Kidney (tissue), 14 donors: ENCODE results near the gene APBA1. TPM values are rescaled to one million over a fixed set of nuclear protein-coding genes. Genes with fewer than 3 reads are reported as not detected.

Source experiments
- DNase-seq, 5 donors: peaks; one replicate each; pipeline ENCODE4 v3.0.0-alpha.2; 2013 to 2020
- FAIRE-seq: peaks from 2 replicates; lab custom pipeline; 2012; peaks lifted over from hg19 to GRCh38; lab: Jason Lieb, UNC
- H3K27ac ChIP-seq, 2 donors: one replicate each; pipeline ENCODE4 v1.7.0; 2013; ENCODE audit warnings: low read depth in 2 of 2, low read length in 2 of 2, inconsistent platforms in 1 of 2
- H3K27me3 ChIP-seq: one replicate; pipeline ENCODE4 v1.7.1; 2013; ENCODE audit warnings: low read length, inconsistent platforms; ENCODE audit not compliant: control insufficient read depth, insufficient read depth
- H3K36me3 ChIP-seq, 3 donors: one replicate each; pipeline versions ENCODE4 v1.7.0 to v1.7.1; 2013; ENCODE audit warnings: low read length in 3 of 3, control low read depth in 1 of 3, inconsistent platforms in 1 of 3; ENCODE audit not compliant: insufficient read depth in 3 of 3, control insufficient read depth in 2 of 3
- H3K4me1 ChIP-seq, 3 donors: one replicate each; pipeline versions ENCODE4 v1.7.0 to v1.7.1; 2013; ENCODE audit warnings: low read length in 3 of 3, inconsistent platforms in 1 of 3, low read depth in 1 of 3; ENCODE audit not compliant: control insufficient read depth in 2 of 3, insufficient read depth in 2 of 3
- H3K4me3 ChIP-seq, 3 donors: one replicate each; pipeline versions ENCODE4 v1.7.0 to v1.8.1; 2013; ENCODE audit warnings: low read length in 3 of 3, control low read depth in 1 of 3, inconsistent platforms in 1 of 3
- H3K9ac ChIP-seq, 3 donors: one replicate each; pipeline versions ENCODE4 v1.7.0 to v1.7.1; 2013; ENCODE audit warnings: low read length in 3 of 3, control low read depth in 1 of 3, inconsistent platforms in 1 of 3
- H3K9me3 ChIP-seq, 3 donors: one replicate each; pipeline versions ENCODE4 v1.7.0 to v1.7.1; 2013; ENCODE audit warnings: low read length in 3 of 3, control low read depth in 1 of 3, inconsistent platforms in 1 of 3; ENCODE audit not compliant: control insufficient read depth in 2 of 3, insufficient read depth in 1 of 3
- CTCF ChIP-seq: IDR thresholded peaks from 3 replicates; pipeline ENCODE4 v1.5.1; 2012; ENCODE audit warnings: mild to moderate bottlenecking, moderate library complexity, borderline replicate concordance; ENCODE audit not compliant: insufficient read depth; ENCODE audit errors: extremely low read depth
- intact Hi-C: fragments of 100-400 bp; cut with DNase I; formaldehyde crosslinking; loops from one replicate; pipeline ENCODE4 v1.11.1; 2022
- polyA plus RNA-seq: library from polyadenylated mRNA; stranded (reverse); fragments of 350-450 nt; fragmentation: Illumina TruSeq; extraction: RNeasy Lipid Tissue Mini Kit (QIAGEN cat#74804); gene quantifications from one replicate; pipeline ENCODE4 v1.2.3, GENCODE V29; 2014; ENCODE audit warnings: low read depth, low replicate concordance; ENCODE audit not compliant: insufficient read depth
- total RNA-seq: library from RNA; stranded (reverse); fragmentation: NEBNext Ultra II Directional; extraction: Animal tissue kit (Norgen Biotek cat#: 25700); gene quantifications from one replicate; pipeline ENCODE4 v1.2.1, GENCODE V29; 2021
- donor health status: control.
- donor health status: control.
- donor health status: control.
- donor health status: control.
- donor health status: control.
- donor health status: DM: yes; HTN: yes; CAD: no.
- donor health status: Normal renal cell carcinoma (clear cell type).

The APBA1 gene
- total and polyA plus RNA-seq, 2 donors from 2014 or later = 1.3 to 5.1 TPM

GRCh38 chr9:69559126-69559525 lies 113.0 kb downstream of the APBA1 start:
- H3K36me3 ChIP-seq = no peaks in the 10 kb centered on the region
- intact Hi-C loops = no loop called here
- no peak for DNase-seq
- H3K9me3 ChIP-seq = no peaks in the 10 kb centered on the region
- H3K27me3 ChIP-seq = no peaks in the 10 kb centered on the region
- no peak overlapping the region for H3K9ac ChIP-seq
- no peak overlapping the region for H3K4me3 ChIP-seq
- no peak for FAIRE-seq
- no peak for TF ChIP-seq CTCF
- H3K4me1 ChIP-seq = no peaks in the 10 kb centered on the region
- H3K27ac ChIP-seq = no peak overlapping the region

DNA sequence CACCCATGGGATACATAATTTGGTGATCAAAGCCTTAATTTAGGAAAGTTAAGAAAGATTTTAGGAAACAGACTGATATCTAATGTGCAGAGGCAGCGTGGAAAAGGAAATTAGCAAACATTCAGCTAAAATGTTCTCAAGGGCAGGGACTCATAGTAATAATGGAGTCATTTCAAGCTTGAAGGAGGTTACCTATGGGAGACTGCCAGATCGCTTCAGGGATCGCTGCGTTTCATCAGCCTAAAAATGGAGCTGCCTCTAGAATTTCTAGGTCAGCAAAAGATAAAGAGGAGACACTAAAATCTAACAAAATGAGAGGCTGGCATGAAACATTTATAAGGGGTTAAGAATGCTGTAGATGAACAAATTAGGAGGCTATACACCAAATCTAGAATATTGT lies 115.5 kb downstream of the APBA1 start:
- Histone ChIP-seq H3K27ac (no peak overlapping the region), H3K4me1 (no peaks in the 10 kb centered on the region), H3K4me3 (no peak overlapping the region), H3K9me3 (no peaks in the 10 kb centered on the region), H3K36me3 (no peaks in the 10 kb centered on the region), H3K9ac (no peak overlapping the region), H3K27me3 (no peaks in the 10 kb centered on the region)
- no peak for TF ChIP-seq CTCF
- FAIRE-seq (no peak), DNase-seq (no peak)
- intact Hi-C loops = no loop called here

DNA sequence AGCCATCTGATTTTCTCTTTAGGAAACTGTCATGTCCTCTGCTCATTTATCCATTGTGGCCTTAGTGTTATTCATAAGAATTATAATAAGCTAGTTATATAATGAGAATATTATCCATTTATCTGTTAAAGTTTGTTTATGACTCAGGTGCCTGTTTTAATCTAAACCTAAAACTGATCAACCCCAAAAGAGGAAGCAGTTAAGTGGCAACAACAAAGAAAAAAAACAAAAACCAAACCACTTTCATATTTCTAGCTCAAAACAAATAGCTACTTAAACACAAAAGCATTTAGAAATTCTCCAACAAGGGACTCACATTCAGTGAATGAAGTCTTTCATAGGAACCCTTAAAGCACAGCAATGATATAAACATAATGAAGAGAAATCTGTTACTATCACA lies 116.4 kb downstream of the APBA1 start:
- Histone ChIP-seq H3K27me3 (no peaks in the 10 kb centered on the region), H3K4me3 (no peak overlapping the region), H3K27ac (no peak overlapping the region), H3K36me3 (no peaks in the 10 kb centered on the region), H3K9ac (no peak overlapping the region), H3K9me3 (no peaks in the 10 kb centered on the region), H3K4me1 (no peaks in the 10 kb centered on the region)
- intact Hi-C loops = no loop called here
- FAIRE-seq = no peak
- TF ChIP-seq CTCF = no peak
- no peak for DNase-seq

- Histone ChIP-seq H3K36me3 (no peaks in the 10 kb centered on the region), H3K9me3 (no peaks in the 10 kb centered on the region), H3K27ac (no peak overlapping the region), H3K9ac (no peak overlapping the region), H3K4me3 (no peak overlapping the region), H3K4me1 (no peaks in the 10 kb centered on the region), H3K27me3 (no peaks in the 10 kb centered on the region)
- no peak for TF ChIP-seq CTCF
- no peak for FAIRE-seq
- intact Hi-C loops = no loop called here
- no peak for DNase-seq
Measured at GRCh38 chr9:69554945-69555344, 117.2 kb downstream of the APBA1 start.
